ENCODE measurements around the gene MDC1. TPM values are rescaled to one million over a fixed set of nuclear protein-coding genes. Genes with fewer than 3 reads are reported as not detected.

MDC1 gene
- total and polyA plus RNA-seq, 2 of the 13 experiments (the other 11 are each of a cell fraction or from before 2014, with no cell fraction given) = 8.4 to 14.0 TPM

GRCh38 chr6:30724906-30725667 lies 8.0 kb upstream of the MDC1 start (continued):
- no peak for TF ChIP-seq MTA1 (CRISPR knock-in tag; IDR thresholded peaks at IDR 0.05; ENCODE audit: borderline replicate concordance)
- TF ChIP-seq ZNF780A (CRISPR knock-in tag; IDR thresholded peaks at IDR 0.05) = no peak
- TF ChIP-seq ATF1 (CRISPR knock-in tag; IDR thresholded peaks at IDR 0.05) = 0 out of 2 replicates have a peak, but pooled peaks have one; percentile 26
- no peak for TF ChIP-seq CERS6 (CRISPR knock-in tag; IDR thresholded peaks at IDR 0.05)
- no peak for TF ChIP-seq NFYC (CRISPR knock-in tag; IDR thresholded peaks at IDR 0.05)
- no peak for TF ChIP-seq CENPX (CRISPR knock-in tag; IDR thresholded peaks at IDR 0.05)
- no peak for TF ChIP-seq ZNF570 (CRISPR knock-in tag; IDR thresholded peaks at IDR 0.05; ENCODE audit: borderline replicate concordance)
- no peak for TF ChIP-seq MEIS1 (CRISPR knock-in tag; IDR thresholded peaks at IDR 0.05; ENCODE audit: borderline replicate concordance)
- TF ChIP-seq HINFP (CRISPR knock-in tag; IDR thresholded peaks at IDR 0.05; ENCODE audit: low read depth) = no peak
- TF ChIP-seq FOXO1 (CRISPR knock-in tag; IDR thresholded peaks at IDR 0.05) = no peak
- no peak for TF ChIP-seq ZNF616 (CRISPR knock-in tag; IDR thresholded peaks at IDR 0.05; ENCODE audit: low read depth)
- TF ChIP-seq ZNF558 (CRISPR knock-in tag; IDR thresholded peaks at IDR 0.05; ENCODE audit: borderline replicate concordance) = 0 out of 2 replicates have a peak, but pooled peaks have one; percentile 4
- TF ChIP-seq FUBP1 (CRISPR knock-in tag; IDR thresholded peaks at IDR 0.05; ENCODE audit: borderline replicate concordance) = no peak
- TF ChIP-seq ATF3 (CRISPR knock-in tag; IDR thresholded peaks at IDR 0.05) = no peak
- 0 out of 2 replicates have a peak, but pooled peaks have one; percentile 16 for TF ChIP-seq ZNF740 (CRISPR knock-in tag; IDR thresholded peaks at IDR 0.05)
- no peak for TF ChIP-seq ZNF18 (CRISPR knock-in tag; IDR thresholded peaks at IDR 0.05; ENCODE audit: insufficient replicate concordance)
- peak; percentile 21 for TF ChIP-seq ZEB1 (IDR thresholded peaks at IDR 0.05; ENCODE audit: insufficient replicate concordance, low read depth)
- TF ChIP-seq SP4 (CRISPR knock-in tag; IDR thresholded peaks at IDR 0.05) = no peak

All from HepG2 (cell line).